GM23338 (cell line): ENCODE results near the gene CDK7.

Experiments used
- CTCF ChIP-seq, 2 experiments: fragments of 200-600 bp in 1 of 2; sonication (generic) in 1 of 2; conservative IDR thresholded peaks; 2 replicates each; pipeline versions ENCODE4 v1.5.1 to v1.6.1; 2016 to 2017; ENCODE audit warnings: antibody characterized with exemption in 2 of 2, low read depth in 2 of 2, mild to moderate bottlenecking in 2 of 2, moderate library complexity in 1 of 2
- EZH2 ChIP-seq: fragments of 200-600 bp; sonication (generic); IDR thresholded peaks from one replicate; pipeline ENCODE4 v1.8.0; 2017; ENCODE audit warnings: antibody characterized with exemption, mild to moderate bottlenecking, low read depth; ENCODE audit not compliant: unreplicated experiment
- EZH2phosphoT487 ChIP-seq: fragments of 200-600 bp; sonication (generic); IDR thresholded peaks from one replicate; pipeline ENCODE4 v1.8.1; 2018; ENCODE audit warnings: antibody characterized with exemption; ENCODE audit not compliant: unreplicated experiment
- JUNB ChIP-seq: IDR thresholded peaks from one replicate; pipeline ENCODE4 v1.6.1; 2016; ENCODE audit warnings: antibody characterized with exemption; ENCODE audit not compliant: unreplicated experiment

- no peak for TF ChIP-seq JUNB
- no peak for TF ChIP-seq CTCF (conservative IDR thresholded peaks at IDR 0.05; ENCODE audit: low read depth in 2 of 2)
- TF ChIP-seq EZH2phosphoT487 = no peak
- TF ChIP-seq EZH2 = no peak
These were observed 40.9 kb downstream of the CDK7 start for GRCh38 chr5:69275563-69275962.
